K562 (cell line): ENCODE data around the gene DYRK1A. TPM values are rescaled to one million over a fixed set of nuclear protein-coding genes. Genes with fewer than 3 reads are reported as not detected.

Source experiments
- ATAC-seq: fragments of 200-7000 bp; cut with Tn5 transposase; 3 replicates; pipeline ENCODE4 v1.9.1; 2020; ENCODE audit warnings: moderate library complexity
- BruUV-seq: library from RNA; stranded (reverse); fragments of 400-500 nt; replicated peaks from 2 replicates; lab custom pipeline; 2021; lab: Mats Ljungman, UMichigan
- CTCF ChIA-PET: fragments of 300-600 bp; formaldehyde crosslinking; extraction: SDS; loops from one replicate; lab custom pipeline; 2021; ENCODE audit warnings: low intra/inter-chr PET ratio; lab: Yijun Ruan, JAX
- POLR2A ChIA-PET: fragments of 300-600, 350-650 bp; sonication (Branson Sonifier 250); formaldehyde crosslinking; extraction: SDS; loops from one replicate; lab custom pipeline; 2021; ENCODE audit warnings: antibody characterized with exemption, inconsistent platforms; lab: Yijun Ruan, JAX
- DNase-seq, 4 experiments: peaks; one replicate each; pipeline versions ENCODE4 v3.0.0 to v3.0.0-alpha.2; 2011 to 2018; ENCODE audit warnings: low spot score in 3 of 4, mixed read lengths in 3 of 4; ENCODE audit errors: extremely low read depth in 1 of 4
- FAIRE-seq: peaks from 2 replicates; lab custom pipeline; 2011; peaks lifted over from hg19 to GRCh38; lab: Jason Lieb, UNC
- H2AFZ ChIP-seq: 2 replicates; pipeline ENCODE4 v1.6.0; 2011; ENCODE audit warnings: low read depth, low read length, control low read depth, inconsistent platforms
- H3K27ac ChIP-seq: fragments of 200-600 bp; 3 replicates; pipeline ENCODE4 v1.8.0; 2011; ENCODE audit warnings: low read depth, mild to moderate bottlenecking, control low read depth, inconsistent platforms, low read length, moderate library complexity, mixed read lengths; ENCODE audit errors: extremely low read depth
- H3K27me3 ChIP-seq, 2 experiments: fragments of 300-600 bp in 1 of 2; 2 replicates in 1 of 2; 3 replicates in 1 of 2; pipeline versions ENCODE4 v1.6.0 to v1.8.0; 2011; ENCODE audit warnings: inconsistent platforms in 2 of 2, low read length in 2 of 2, mild to moderate bottlenecking in 1 of 2, mixed read lengths in 1 of 2, moderate library complexity in 1 of 2; ENCODE audit not compliant: control insufficient read depth in 2 of 2, insufficient read depth in 2 of 2
- H3K36me3 ChIP-seq: fragments of 300-600 bp; 3 replicates; pipeline ENCODE4 v1.8.0; 2011; ENCODE audit warnings: mild to moderate bottlenecking, low read length, inconsistent platforms; ENCODE audit not compliant: control insufficient read depth, insufficient read depth
- H3K4me1 ChIP-seq, 2 experiments: fragments of 200-600 bp in 1 of 2; replicated peaks in 1 of 2; 2 replicates in 1 of 2; 3 replicates in 1 of 2; pipeline versions ENCODE4 v1.5.1 to v1.8.0; 2011; ENCODE audit warnings: inconsistent platforms in 2 of 2, low read length in 2 of 2, mild to moderate bottlenecking in 1 of 2, mixed read lengths in 1 of 2, moderate library complexity in 1 of 2; ENCODE audit not compliant: control insufficient read depth in 2 of 2, insufficient read depth in 2 of 2
- H3K4me2 ChIP-seq: 2 replicates; pipeline ENCODE4 v1.6.1; 2011; ENCODE audit warnings: low read length, control low read depth, inconsistent platforms, mixed read lengths; ENCODE audit not compliant: insufficient read depth
- H3K4me3 ChIP-seq: fragments of 200-600 bp; sonication (generic), shearing (Covaris generic); 2 replicates; pipeline ENCODE4 v1.5.1; 2016; ENCODE audit warnings: control low read depth, inconsistent platforms
- H3K79me2 ChIP-seq: fragments of 200-600 bp; 3 replicates; pipeline ENCODE4 v1.8.0; 2011; ENCODE audit warnings: low read length, inconsistent platforms; ENCODE audit not compliant: control insufficient read depth, insufficient read depth
- H3K9ac ChIP-seq, 2 experiments: 2 replicates each; pipeline versions ENCODE4 v1.6.0 to v1.6.1; 2011; ENCODE audit warnings: low read depth in 2 of 2, low read length in 2 of 2, control low read depth in 1 of 2, inconsistent platforms in 1 of 2, mild to moderate bottlenecking in 1 of 2, mixed read lengths in 1 of 2; ENCODE audit not compliant: insufficient read depth in 1 of 2
- H3K9me1 ChIP-seq: one replicate; pipeline ENCODE4 v1.6.0; 2011; ENCODE audit warnings: inconsistent platforms, mild to moderate bottlenecking, low read length, moderate library complexity; ENCODE audit not compliant: control insufficient read depth, insufficient read depth
- H3K9me3 ChIP-seq: replicated peaks from 2 replicates; pipeline ENCODE4 v1.5.1; 2011; ENCODE audit warnings: low read depth, low read length, inconsistent platforms; ENCODE audit not compliant: control insufficient read depth, insufficient read depth
- H4K20me1 ChIP-seq: replicated peaks from 2 replicates; pipeline ENCODE4 v1.6.1; 2011; ENCODE audit warnings: low read length, inconsistent platforms, mixed read lengths; ENCODE audit not compliant: control insufficient read depth, insufficient read depth
- EWSR1 ChIP-seq: fragments of 450-650 bp; IDR thresholded peaks from 2 replicates; pipeline ENCODE4 v1.6.1; 2018; ENCODE audit warnings: borderline replicate concordance, mild to moderate bottlenecking, low read depth, moderate library complexity; ENCODE audit not compliant: partially characterized antibody
- LEF1 ChIP-seq: fragments of 450-650 bp; IDR thresholded peaks from 2 replicates; pipeline ENCODE4 v1.6.1; 2016; ENCODE audit warnings: mild to moderate bottlenecking
- MBD2 ChIP-seq: sonication (generic); IDR thresholded peaks from 2 replicates; pipeline ENCODE4 v1.6.1; 2016; ENCODE audit warnings: low read depth, borderline replicate concordance
- MYNN ChIP-seq, 2 experiments: sonication (generic); formaldehyde crosslinking in 1 of 2; IDR thresholded peaks; 2 replicates each; pipeline versions ENCODE4 v1.5.0 to v1.6.1; 2016 to 2020; ENCODE audit warnings: antibody characterized with exemption in 1 of 2, missing genetic modification reagents in 1 of 2
- POLR2A ChIP-seq: fragments of 450-650 bp; conservative IDR thresholded peaks from 2 replicates; pipeline ENCODE4 v1.6.1; 2016
- POLR2AphosphoS2 ChIP-seq: IDR thresholded peaks from 2 replicates; pipeline ENCODE4 v1.6.1; 2012; ENCODE audit warnings: low read length, improper control_type of control experiment
- POLR2B ChIP-seq: fragments of 450-650 bp; IDR thresholded peaks from 2 replicates; pipeline ENCODE4 v1.6.1; 2018; ENCODE audit warnings: low read depth; ENCODE audit not compliant: partially characterized antibody
- ZNF507 ChIP-seq: conservative IDR thresholded peaks from 2 replicates; pipeline ENCODE4 v1.6.1; 2017; ENCODE audit warnings: missing genetic modification characterization, missing compliant biosample characterization
- WGBS: fragments of 100-300 bp; shearing (Covaris generic); methylation state at CpG from one replicate; pipeline ENCODE4 v1.1.6; 2016; ENCODE audit warnings: low coverage, mixed read lengths; ENCODE audit not compliant: insufficient coverage; ENCODE audit errors: missing lambda C conversion rate; 5-methylcytosine and 5-hydroxymethylcytosine counted together
- in situ Hi-C: fragments of 300-500 bp; cut with MboI; formaldehyde crosslinking; loops from 4 replicates; pipeline ENCODE4 v1.15.0; 2018; ENCODE audit warnings: inconsistent platforms, mixed read lengths
- intact Hi-C: fragments of 100-400 bp; cut with micrococcal nuclease; formaldehyde crosslinking; loops from 2 replicates; pipeline ENCODE4 v1.14.2; 2022
- polyA plus RNA-seq, 8 experiments: library from polyadenylated mRNA; depleted of rRNA in 4 of 8; stranded (reverse) in 5 of 8; unstranded in 3 of 8; fragments of >200 nt; fragmentation: Nextera tagmentation in 2 of 8; fragmentation: Illumina TruSeq in 1 of 8; extraction: Ambion mirVana in 2 of 8; extraction: Trizol in 1 of 8; gene quantifications; 2 replicates each; pipeline versions ENCODE4 v1.2.1 to v1.2.3, GENCODE V29; 2011 to 2014; ENCODE audit warnings: inconsistent platforms in 1 of 8, missing spikeins in 1 of 8
- total RNA-seq, 7 experiments: library from RNA; depleted of rRNA in 6 of 7; stranded (reverse); fragments of >200 nt in 6 of 7; fragmentation: Illumina TruSeq in 2 of 7; extraction: Trizol in 2 of 7; gene quantifications; 2 replicates each; pipeline versions ENCODE4 v1.2.1 to v1.2.3, GENCODE V29; 2011 to 2021; ENCODE audit warnings: low replicate concordance in 1 of 7
- TF ChIP-seq, protein P1 (sequence below): fragments of 450-650 bp; formaldehyde crosslinking; conservative IDR thresholded peaks from 2 replicates; pipeline ENCODE4 v1.4.0; 2022; ENCODE audit warnings: mild to moderate bottlenecking, missing genetic modification characterization
- TF ChIP-seq, protein P2 (sequence below): fragments of 450-650 bp; formaldehyde crosslinking; IDR thresholded peaks from 2 replicates; pipeline ENCODE4 v1.4.0; 2022; ENCODE audit warnings: missing genetic modification characterization

Gene DYRK1A
- total and polyA plus RNA-seq, 9 of the 15 experiments (the other 6 are each of a cell fraction or from before 2014, with no cell fraction given) = 3.7 to 64.8 (median 42.3) TPM

- peaks cover 22% of the 10 kb centered on the region for H3K36me3 ChIP-seq
- H4K20me1 ChIP-seq = no peaks in the 10 kb centered on the region
- no TSS peak for BruUV-seq
- CTCF ChIA-PET = no interaction called here
- no peak overlapping the region for H3K27ac ChIP-seq
- H3K9me3 ChIP-seq = no peaks in the 10 kb centered on the region
- intact Hi-C loops = no loop called here
- H3K4me3 ChIP-seq = no peak overlapping the region
- no peaks in the 10 kb centered on the region for H3K79me2 ChIP-seq
- WGBS = 92% methylated on average over 11 of the region's 11 CpGs
- H3K4me1 ChIP-seq = no peaks in the 10 kb centered on the region; a peak in 1 of 5 replicates
- TF ChIP-seq MYNN (IDR thresholded peaks at IDR 0.05) = 0 out of 2 replicates have a peak, but pooled peaks have one; percentile 15
- no peak for TF ChIP-seq MYNN (CRISPR knock-in tag; IDR thresholded peaks at IDR 0.05)
- no peak for TF ChIP-seq MBD2
- TF ChIP-seq EWSR1 = no peak
- H3K27me3 ChIP-seq = no peaks in the 10 kb centered on the region
- in situ Hi-C loops = no loop called here
- POLR2A ChIA-PET = interaction anchor here (0.6 to 2.5 kb wide), 8 partner anchors 8 to 399 kb away, joined by 3 to 10 read pairs (median 4); no protein-coding TSS in a partner anchor
- no peak overlapping the region for H2AFZ ChIP-seq
- FAIRE-seq = no peak
- no peak for ATAC-seq
- H3K4me2 ChIP-seq = no peak overlapping the region
- no peaks in the 10 kb centered on the region for H3K9me1 ChIP-seq
- H3K9ac ChIP-seq = no peak overlapping the region
- DNase-seq = no peak
Measured at GRCh38 chr21:37520801-37521200, 154.2 kb downstream of the DYRK1A start.

DNA sequence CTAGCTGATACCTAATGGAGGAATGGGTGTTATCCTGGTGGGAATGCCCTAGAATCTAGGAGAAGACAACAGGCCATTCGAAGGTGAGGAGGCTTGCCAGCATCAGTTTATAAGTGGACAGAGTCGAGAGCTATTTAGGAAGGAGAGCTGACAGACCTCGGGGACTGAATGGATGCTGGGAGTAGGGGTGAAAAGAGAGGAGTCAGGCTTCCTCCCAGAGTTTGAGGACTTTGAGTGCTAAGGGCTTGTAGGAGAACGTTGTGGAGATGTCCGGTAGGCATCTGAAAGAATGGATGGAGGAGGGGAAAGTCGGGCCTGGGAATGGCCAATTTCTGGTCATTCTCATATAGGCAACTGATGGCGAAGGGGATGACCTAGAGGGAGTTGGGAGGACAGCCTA is 155.1 kb downstream of the DYRK1A start:
- in situ Hi-C loops (no loop called here), intact Hi-C loops (no loop called here)
- no peaks in the 10 kb centered on the region; a peak in 1 of 5 replicates for H3K4me1 ChIP-seq
- no peaks in the 10 kb centered on the region for H3K9me1 ChIP-seq
- no peak overlapping the region for H2AFZ ChIP-seq
- no peaks in the 10 kb centered on the region for H3K9me3 ChIP-seq
- FAIRE-seq (no peak), ATAC-seq (no peak; the same call in 2 of the 3 replicates), DNase-seq (no peak)
- H3K36me3 ChIP-seq = peaks cover 14% of the 10 kb centered on the region
- BruUV-seq = no TSS peak
- H3K27me3 ChIP-seq = no peaks in the 10 kb centered on the region
- H4K20me1 ChIP-seq = no peaks in the 10 kb centered on the region
- H3K79me2 ChIP-seq = no peaks in the 10 kb centered on the region
- POLR2A ChIA-PET = interaction anchor here (1.2 to 2.5 kb wide), 3 partner anchors 9 to 322 kb away, joined by 3 to 10 read pairs (median 3); no protein-coding TSS in a partner anchor
- no peak overlapping the region for H3K4me2 ChIP-seq
- TF ChIP-seq, protein P1, sequence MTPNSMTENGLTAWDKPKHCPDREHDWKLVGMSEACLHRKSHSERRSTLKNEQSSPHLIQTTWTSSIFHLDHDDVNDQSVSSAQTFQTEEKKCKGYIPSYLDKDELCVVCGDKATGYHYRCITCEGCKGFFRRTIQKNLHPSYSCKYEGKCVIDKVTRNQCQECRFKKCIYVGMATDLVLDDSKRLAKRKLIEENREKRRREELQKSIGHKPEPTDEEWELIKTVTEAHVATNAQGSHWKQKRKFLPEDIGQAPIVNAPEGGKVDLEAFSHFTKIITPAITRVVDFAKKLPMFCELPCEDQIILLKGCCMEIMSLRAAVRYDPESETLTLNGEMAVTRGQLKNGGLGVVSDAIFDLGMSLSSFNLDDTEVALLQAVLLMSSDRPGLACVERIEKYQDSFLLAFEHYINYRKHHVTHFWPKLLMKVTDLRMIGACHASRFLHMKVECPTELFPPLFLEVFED (CRISPR knock-in tag) = peak; percentile 78; the same call in 1 of the 2 replicates
- TF ChIP-seq POLR2A (peak; percentile 59; the same call in 1 of the 2 replicates), POLR2B (peak; percentile 37), POLR2AphosphoS2 (0 out of 2 replicates have a peak, but pooled peaks have one; percentile 45), ZNF507 (no peak), LEF1 (no peak)
- TF ChIP-seq, protein P2, sequence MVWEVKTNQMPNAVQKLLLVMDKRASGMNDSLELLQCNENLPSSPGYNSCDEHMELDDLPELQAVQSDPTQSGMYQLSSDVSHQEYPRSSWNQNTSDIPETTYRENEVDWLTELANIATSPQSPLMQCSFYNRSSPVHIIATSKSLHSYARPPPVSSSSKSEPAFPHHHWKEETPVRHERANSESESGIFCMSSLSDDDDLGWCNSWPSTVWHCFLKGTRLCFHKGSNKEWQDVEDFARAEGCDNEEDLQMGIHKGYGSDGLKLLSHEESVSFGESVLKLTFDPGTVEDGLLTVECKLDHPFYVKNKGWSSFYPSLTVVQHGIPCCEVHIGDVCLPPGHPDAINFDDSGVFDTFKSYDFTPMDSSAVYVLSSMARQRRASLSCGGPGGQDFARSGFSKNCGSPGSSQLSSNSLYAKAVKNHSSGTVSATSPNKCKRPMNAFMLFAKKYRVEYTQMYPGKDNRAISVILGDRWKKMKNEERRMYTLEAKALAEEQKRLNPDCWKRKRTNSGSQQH = 0 out of 2 replicates have a peak, but pooled peaks have one; percentile 41
- TF ChIP-seq, all 486 proteins: peak for 5
- 64% methylated on average over 7 of the region's 7 CpGs for WGBS
- H3K4me3 ChIP-seq = no peak overlapping the region
- CTCF ChIA-PET = no interaction called here
- no peak overlapping the region for H3K27ac ChIP-seq
- H3K9ac ChIP-seq = no peak overlapping the region; a peak in 1 of 4 replicates
